Keratinocyte (primary cell): Measurements from ENCODE around the gene ERMAP.

Source experiments
- EZH2 ChIP-seq: IDR thresholded peaks from one replicate; pipeline ENCODE4 v1.6.1; 2012; ENCODE audit warnings: inconsistent platforms, mild to moderate bottlenecking, low read length, moderate library complexity
- TF ChIP-seq, protein P1 (sequence below), 3 experiments: IDR thresholded peaks in 1 of 3; conservative IDR thresholded peaks in 1 of 3; optimal IDR thresholded peaks in 1 of 3; 2 replicates in 2 of 3; 3 replicates in 1 of 3; pipeline versions ENCODE3 to v1.5.1; 2011; ENCODE audit warnings: low read length in 3 of 3, mild to moderate bottlenecking in 3 of 3, moderate library complexity in 2 of 3, control low read depth in 1 of 3, inconsistent platforms in 1 of 3; ENCODE audit not compliant: insufficient read depth in 2 of 3; ENCODE audit errors: extremely low read depth in 1 of 3

- TF ChIP-seq, protein P1, sequence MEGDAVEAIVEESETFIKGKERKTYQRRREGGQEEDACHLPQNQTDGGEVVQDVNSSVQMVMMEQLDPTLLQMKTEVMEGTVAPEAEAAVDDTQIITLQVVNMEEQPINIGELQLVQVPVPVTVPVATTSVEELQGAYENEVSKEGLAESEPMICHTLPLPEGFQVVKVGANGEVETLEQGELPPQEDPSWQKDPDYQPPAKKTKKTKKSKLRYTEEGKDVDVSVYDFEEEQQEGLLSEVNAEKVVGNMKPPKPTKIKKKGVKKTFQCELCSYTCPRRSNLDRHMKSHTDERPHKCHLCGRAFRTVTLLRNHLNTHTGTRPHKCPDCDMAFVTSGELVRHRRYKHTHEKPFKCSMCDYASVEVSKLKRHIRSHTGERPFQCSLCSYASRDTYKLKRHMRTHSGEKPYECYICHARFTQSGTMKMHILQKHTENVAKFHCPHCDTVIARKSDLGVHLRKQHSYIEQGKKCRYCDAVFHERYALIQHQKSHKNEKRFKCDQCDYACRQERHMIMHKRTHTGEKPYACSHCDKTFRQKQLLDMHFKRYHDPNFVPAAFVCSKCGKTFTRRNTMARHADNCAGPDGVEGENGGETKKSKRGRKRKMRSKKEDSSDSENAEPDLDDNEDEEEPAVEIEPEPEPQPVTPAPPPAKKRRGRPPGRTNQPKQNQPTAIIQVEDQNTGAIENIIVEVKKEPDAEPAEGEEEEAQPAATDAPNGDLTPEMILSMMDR (optimal IDR thresholded peaks at IDR 0.05 in 1 of 3, IDR thresholded peaks at IDR 0.05 in 1 of 3, conservative IDR thresholded peaks at IDR 0.05 in 1 of 3; ENCODE audit: extremely low read depth in 1 of 3, insufficient read depth in 2 of 3, low read length in 3 of 3): no peak
- TF ChIP-seq EZH2: no peak
These were observed 859 bp upstream of the ERMAP start for GRCh38 chr1:42815941-42816584.
